ENCODE results near the gene TSPAN2.

The TSPAN2 gene

DNA sequence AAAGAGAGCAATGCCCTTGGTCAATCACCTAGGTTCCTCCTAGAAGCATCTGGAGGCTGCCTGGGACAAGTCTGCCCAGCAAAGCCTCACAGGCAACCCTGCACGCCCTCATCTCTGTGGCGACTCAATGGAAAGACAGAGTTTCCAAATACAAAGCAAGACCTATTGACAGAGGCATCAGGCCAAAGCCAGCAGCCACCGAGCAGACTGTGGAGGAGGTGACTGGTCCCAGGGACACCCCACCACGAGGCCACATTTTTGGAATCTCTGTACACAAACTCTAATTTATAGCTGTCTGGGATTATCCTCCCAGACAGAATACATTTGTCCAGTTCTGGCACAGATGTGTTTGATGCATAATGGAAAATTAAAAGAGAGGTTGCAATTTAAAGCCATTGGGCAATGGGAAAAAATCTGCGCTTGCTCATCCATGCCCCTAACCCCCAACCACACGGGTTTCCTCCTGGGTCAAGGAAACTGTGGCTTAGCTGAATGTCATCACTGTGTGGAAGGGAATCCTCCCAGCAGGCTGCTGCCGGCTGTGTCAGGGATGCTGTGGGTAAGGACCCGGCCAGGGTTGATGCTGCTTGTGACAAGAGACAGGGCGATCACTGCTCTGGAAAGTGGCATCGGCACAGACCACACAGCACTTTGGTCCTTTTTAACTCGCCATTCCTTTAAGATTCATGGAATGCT is 14.3 kb downstream of the TSPAN2 start:
- TF ChIP-seq, protein P1, sequence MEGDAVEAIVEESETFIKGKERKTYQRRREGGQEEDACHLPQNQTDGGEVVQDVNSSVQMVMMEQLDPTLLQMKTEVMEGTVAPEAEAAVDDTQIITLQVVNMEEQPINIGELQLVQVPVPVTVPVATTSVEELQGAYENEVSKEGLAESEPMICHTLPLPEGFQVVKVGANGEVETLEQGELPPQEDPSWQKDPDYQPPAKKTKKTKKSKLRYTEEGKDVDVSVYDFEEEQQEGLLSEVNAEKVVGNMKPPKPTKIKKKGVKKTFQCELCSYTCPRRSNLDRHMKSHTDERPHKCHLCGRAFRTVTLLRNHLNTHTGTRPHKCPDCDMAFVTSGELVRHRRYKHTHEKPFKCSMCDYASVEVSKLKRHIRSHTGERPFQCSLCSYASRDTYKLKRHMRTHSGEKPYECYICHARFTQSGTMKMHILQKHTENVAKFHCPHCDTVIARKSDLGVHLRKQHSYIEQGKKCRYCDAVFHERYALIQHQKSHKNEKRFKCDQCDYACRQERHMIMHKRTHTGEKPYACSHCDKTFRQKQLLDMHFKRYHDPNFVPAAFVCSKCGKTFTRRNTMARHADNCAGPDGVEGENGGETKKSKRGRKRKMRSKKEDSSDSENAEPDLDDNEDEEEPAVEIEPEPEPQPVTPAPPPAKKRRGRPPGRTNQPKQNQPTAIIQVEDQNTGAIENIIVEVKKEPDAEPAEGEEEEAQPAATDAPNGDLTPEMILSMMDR (IDR thresholded peaks at IDR 0.05; ENCODE audit: borderline replicate concordance, control extremely low read depth, extremely low read depth, insufficient read depth, missing control alignments) = no peak
- in situ Hi-C loops (cut with MboI; ENCODE audit: low sequenced_read_pairs, unreplicated experiment) = no loop called here
- DNase-seq (ENCODE audit: low spot score) = no peak

DNA sequence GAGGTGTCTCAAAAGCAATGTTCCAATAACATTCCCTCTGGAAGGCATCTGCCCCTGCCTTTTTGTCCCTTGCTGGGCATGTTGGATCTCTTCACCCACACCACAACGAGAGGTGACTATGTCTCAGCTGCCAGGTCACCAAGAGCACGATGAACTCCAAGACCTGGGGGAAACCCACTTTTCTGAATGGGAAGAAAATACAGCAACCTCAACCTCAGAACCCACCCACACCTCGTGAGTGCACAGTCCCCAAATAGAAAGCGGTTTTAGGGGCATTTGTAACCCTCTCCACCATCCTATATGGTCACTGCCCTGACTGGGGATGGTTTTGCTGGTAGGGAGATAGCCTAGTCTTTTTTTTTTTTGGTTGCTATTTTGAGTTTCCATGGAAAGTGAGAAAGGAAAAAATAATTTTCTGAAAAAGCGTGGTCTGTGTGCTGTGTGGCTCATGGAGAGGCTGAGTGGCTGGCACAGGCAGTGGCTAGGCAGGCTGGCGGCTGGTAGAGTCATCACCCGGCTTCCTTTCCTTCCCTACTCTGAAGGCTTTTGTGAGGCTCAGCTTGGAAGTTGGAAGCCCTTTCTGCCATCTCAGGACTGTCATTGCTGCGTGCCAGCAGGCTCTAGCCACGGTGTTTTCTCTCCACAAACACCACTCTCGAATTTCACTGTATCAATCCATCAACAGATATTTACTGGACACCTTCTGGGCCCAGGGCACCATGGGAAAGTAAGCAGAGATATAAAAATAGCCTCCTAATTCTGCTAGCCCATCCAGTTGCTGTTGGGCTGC is 15.8 kb downstream of the TSPAN2 start:
- in situ Hi-C loops (cut with MboI; ENCODE audit: low sequenced_read_pairs, unreplicated experiment) = no loop called here
- no peak for DNase-seq (ENCODE audit: low spot score)
- TF ChIP-seq, protein P1 (IDR thresholded peaks at IDR 0.05; ENCODE audit: borderline replicate concordance, control extremely low read depth, extremely low read depth, insufficient read depth, missing control alignments) = no peak

- DNase-seq (ENCODE audit: low spot score) = no peak
- in situ Hi-C loops (cut with MboI; ENCODE audit: low sequenced_read_pairs, unreplicated experiment) = no loop called here
- TF ChIP-seq, protein P1 (IDR thresholded peaks at IDR 0.05; ENCODE audit: borderline replicate concordance, control extremely low read depth, extremely low read depth, insufficient read depth, missing control alignments) = no peak
Observed at GRCh38 chr1:115071012-115071664, 18.2 kb downstream of the TSPAN2 start.

- DNase-seq (ENCODE audit: low spot score) = no peak
- in situ Hi-C loops (cut with MboI; ENCODE audit: low sequenced_read_pairs, unreplicated experiment) = no loop called here
- TF ChIP-seq, protein P1 (IDR thresholded peaks at IDR 0.05; ENCODE audit: borderline replicate concordance, control extremely low read depth, extremely low read depth, insufficient read depth, missing control alignments) = no peak
Observed at GRCh38 chr1:115069659-115070308, 19.5 kb downstream of the TSPAN2 start.

GRCh38 chr1:115068826-115069585 is 20.3 kb downstream of the TSPAN2 start:
- in situ Hi-C loops (cut with MboI; ENCODE audit: low sequenced_read_pairs, unreplicated experiment) = no loop called here
- TF ChIP-seq, protein P1 (IDR thresholded peaks at IDR 0.05; ENCODE audit: borderline replicate concordance, control extremely low read depth, extremely low read depth, insufficient read depth, missing control alignments) = no peak
- no peak for DNase-seq (ENCODE audit: low spot score)

All from GM13976 (cell line).